Endothelial cell of umbilical vein (primary cell): ENCODE data around the gene SCGN. TPM values are rescaled to one million over a fixed set of nuclear protein-coding genes. Genes with fewer than 3 reads are reported as not detected.

Experiments used
- BruUV-seq: library from RNA; stranded (reverse); fragments of 400-500 nt; replicated peaks from 2 replicates; lab custom pipeline; 2021; lab: Mats Ljungman, UMichigan
- CTCF ChIA-PET: fragments of 300-600, 350-600 bp; sonication (Branson Sonifier 250); formaldehyde crosslinking; loops from one replicate; lab custom pipeline; 2021; ENCODE audit warnings: antibody characterized with exemption, inconsistent platforms; lab: Charles Lee
- POLR2A ChIA-PET: fragments of 300-600, 350-600 bp; sonication (Branson Sonifier 250); formaldehyde crosslinking; loops from one replicate; lab custom pipeline; 2021; ENCODE audit warnings: antibody characterized with exemption, inconsistent platforms; lab: Charles Lee
- DNase-seq: peaks from one replicate; pipeline ENCODE4 v3.0.0-alpha.2; 2011; ENCODE audit warnings: low read depth, low spot score
- FAIRE-seq: peaks from 2 replicates; lab custom pipeline; 2011; peaks lifted over from hg19 to GRCh38; lab: Jason Lieb, UNC
- H2AFZ ChIP-seq: 2 replicates; pipeline ENCODE4 v1.6.0; 2012; ENCODE audit warnings: low read depth, low read length, control low read depth, inconsistent platforms
- H3K27ac ChIP-seq: 2 replicates; pipeline ENCODE4 v1.5.1; 2011; ENCODE audit warnings: low read depth, mild to moderate bottlenecking, control low read depth, low read length, moderate library complexity; ENCODE audit not compliant: insufficient read depth
- H3K27me3 ChIP-seq, 2 experiments: 2 replicates each; pipeline versions ENCODE4 v1.6.0 to v1.6.1; 2011; ENCODE audit warnings: low read length in 2 of 2, mixed read lengths in 1 of 2; ENCODE audit not compliant: control insufficient read depth in 2 of 2, insufficient read depth in 2 of 2
- H3K36me3 ChIP-seq, 2 experiments: 2 replicates in 1 of 2; 3 replicates in 1 of 2; pipeline ENCODE4 v1.5.1; 2011; ENCODE audit warnings: low read length in 2 of 2, mild to moderate bottlenecking in 1 of 2, moderate library complexity in 1 of 2; ENCODE audit not compliant: control insufficient read depth in 2 of 2, insufficient read depth in 2 of 2; ENCODE audit errors: extremely low read depth in 1 of 2
- H3K4me1 ChIP-seq: 3 replicates; pipeline ENCODE4 v1.5.1; 2011; ENCODE audit warnings: mild to moderate bottlenecking, low read length; ENCODE audit not compliant: control insufficient read depth, insufficient read depth; ENCODE audit errors: extremely low read depth
- H3K4me2 ChIP-seq: 2 replicates; pipeline ENCODE4 v1.6.1; 2011; ENCODE audit warnings: low read length, control low read depth, mixed read lengths; ENCODE audit not compliant: insufficient read depth
- H3K4me3 ChIP-seq, 3 experiments: fragments of 200-600 bp in 1 of 3; sonication (generic), shearing (Covaris generic) in 1 of 3; replicated peaks in 1 of 3; 2 replicates each; pipeline ENCODE4 v1.5.1; 2011 to 2016; ENCODE audit warnings: control low read depth in 3 of 3, low read length in 3 of 3, mild to moderate bottlenecking in 2 of 3, inconsistent platforms in 1 of 3, low read depth in 1 of 3, moderate library complexity in 1 of 3; ENCODE audit not compliant: insufficient read depth in 1 of 3
- H3K79me2 ChIP-seq: 2 replicates; pipeline ENCODE4 v1.6.0; 2012; ENCODE audit warnings: low read length, inconsistent platforms; ENCODE audit not compliant: control insufficient read depth, insufficient read depth
- H3K9ac ChIP-seq: replicated peaks from 2 replicates; pipeline ENCODE3; 2011; ENCODE audit warnings: low read length, control low read depth; ENCODE audit not compliant: insufficient read depth; ENCODE audit errors: extremely low read depth
- H3K9me1 ChIP-seq: replicated peaks from 3 replicates; pipeline ENCODE4 v1.6.0; 2011; ENCODE audit warnings: mild to moderate bottlenecking, low read length; ENCODE audit not compliant: control insufficient read depth, insufficient read depth; ENCODE audit errors: extremely low read depth
- H3K9me3 ChIP-seq: replicated peaks from 2 replicates; pipeline ENCODE4 v1.5.1; 2012; ENCODE audit warnings: low read length, inconsistent platforms; ENCODE audit not compliant: control insufficient read depth, insufficient read depth
- H4K20me1 ChIP-seq: replicated peaks from 2 replicates; pipeline ENCODE3; 2011; ENCODE audit warnings: mild to moderate bottlenecking, low read length; ENCODE audit not compliant: control insufficient read depth, insufficient read depth; ENCODE audit errors: extremely low read depth
- EZH2 ChIP-seq: IDR thresholded peaks from 2 replicates; pipeline ENCODE4 v1.6.1; 2012; ENCODE audit warnings: borderline replicate concordance, low read depth, mild to moderate bottlenecking, moderate library complexity, low read length, inconsistent platforms; ENCODE audit not compliant: severe bottlenecking
- FOS ChIP-seq: IDR thresholded peaks from 2 replicates; pipeline ENCODE4 v1.6.1; 2011; ENCODE audit warnings: mild to moderate bottlenecking, low read length, moderate library complexity, borderline replicate concordance; ENCODE audit not compliant: insufficient read depth
- GATA2 ChIP-seq: IDR thresholded peaks from 2 replicates; pipeline ENCODE4 v1.7.0; 2011; ENCODE audit warnings: low read depth, mild to moderate bottlenecking, moderate library complexity, mixed read lengths, low read length; ENCODE audit not compliant: insufficient read length, insufficient read depth
- JUN ChIP-seq: IDR thresholded peaks from 2 replicates; pipeline ENCODE4 v1.6.1; 2011; ENCODE audit warnings: borderline replicate concordance, low read depth; ENCODE audit not compliant: insufficient read length, insufficient read depth
- MAX ChIP-seq: IDR thresholded peaks from 2 replicates; pipeline ENCODE4 v1.6.1; 2011; ENCODE audit not compliant: insufficient read depth, insufficient read length
- MYC ChIP-seq: IDR thresholded peaks from one replicate; pipeline ENCODE4 v1.6.1; 2011; ENCODE audit warnings: mild to moderate bottlenecking, low read depth, low read length
- POLR2A ChIP-seq: IDR thresholded peaks from 2 replicates; pipeline ENCODE4 v1.6.1; 2012; ENCODE audit warnings: low read depth, mild to moderate bottlenecking, control low read depth, low read length
- POLR2AphosphoS5 ChIP-seq: IDR thresholded peaks from 2 replicates; pipeline ENCODE4 v1.6.1; 2012; ENCODE audit warnings: low read depth, mild to moderate bottlenecking, control low read depth, low read length, moderate library complexity; ENCODE audit not compliant: insufficient read depth
- dilution Hi-C: fragments of 300-500 bp; cut with MboI; formaldehyde crosslinking; loops from one replicate; pipeline ENCODE4 v1.15.0; 2019; ENCODE audit warnings: low sequenced_read_pairs; ENCODE audit not compliant: extremely low pct_ligation_motif_present
- intact Hi-C: fragments of 100-400 bp; cut with micrococcal nuclease; formaldehyde crosslinking; loops from one replicate; pipeline ENCODE4 v1.10.0; 2022
- polyA plus RNA-seq, 4 experiments: library from polyadenylated mRNA; depleted of rRNA in 3 of 4; stranded (reverse) in 3 of 4; unstranded in 1 of 4; fragments of >200 nt; gene quantifications; 2 replicates each; pipeline versions ENCODE4 v1.2.1 to v1.2.3, GENCODE V29; 2011 to 2012; ENCODE audit warnings: missing spikeins in 1 of 4
- total RNA-seq: library from RNA; stranded (reverse); gene quantifications from 2 replicates; pipeline ENCODE4 v1.2.3, GENCODE V29; 2021
- TF ChIP-seq, protein P1 (sequence below), 2 donors: IDR thresholded peaks; 1 replicate in 1 of 2; 2 replicates in 1 of 2; pipeline ENCODE4 v1.5.1; 2011; ENCODE audit warnings: low read length in 2 of 2, mild to moderate bottlenecking in 2 of 2, moderate library complexity in 2 of 2, control low read depth in 1 of 2, inconsistent platforms in 1 of 2, low read depth in 1 of 2; ENCODE audit not compliant: insufficient read depth in 1 of 2; ENCODE audit errors: extremely low read depth in 1 of 2

The SCGN gene
- total and polyA plus RNA-seq, 2 donors (not counting 3 experiments of a cell fraction or from before 2014, with no cell fraction given): not detected

- POLR2A ChIA-PET: no interaction called here
These were observed 74.3 kb downstream of the SCGN start for GRCh38 chr6:25726122-25726911.

More at GRCh38 chr6:25726122-25726911, 74.3 kb downstream of the SCGN start:
- CTCF ChIA-PET: interaction anchor here (2.0 kb wide), 1 partner anchor 8 kb away, joined by 10 read pairs; no protein-coding TSS in a partner anchor
- intact Hi-C loops (no loop called here), dilution Hi-C loops (no loop called here)
- no peaks in the 10 kb centered on the region for H3K36me3 ChIP-seq
- H3K4me3 ChIP-seq: no peak overlapping the region
- no peak for FAIRE-seq
- no peak overlapping the region for H3K27ac ChIP-seq
- no peak overlapping the region for H3K9ac ChIP-seq
- no peak for DNase-seq
- BruUV-seq: no TSS peak
- H3K79me2 ChIP-seq: no peaks in the 10 kb centered on the region
- H4K20me1 ChIP-seq: no peaks in the 10 kb centered on the region
- H2AFZ ChIP-seq: no peak overlapping the region
- H3K27me3 ChIP-seq: no peaks in the 10 kb centered on the region
- no peaks in the 10 kb centered on the region for H3K9me1 ChIP-seq
- H3K9me3 ChIP-seq: no peaks in the 10 kb centered on the region
- no peak for TF ChIP-seq GATA2
- no peak for TF ChIP-seq FOS
- no peak for TF ChIP-seq POLR2A
- TF ChIP-seq POLR2AphosphoS5: no peak
- TF ChIP-seq JUN: no peak
- TF ChIP-seq EZH2: no peak
- TF ChIP-seq, protein P1, sequence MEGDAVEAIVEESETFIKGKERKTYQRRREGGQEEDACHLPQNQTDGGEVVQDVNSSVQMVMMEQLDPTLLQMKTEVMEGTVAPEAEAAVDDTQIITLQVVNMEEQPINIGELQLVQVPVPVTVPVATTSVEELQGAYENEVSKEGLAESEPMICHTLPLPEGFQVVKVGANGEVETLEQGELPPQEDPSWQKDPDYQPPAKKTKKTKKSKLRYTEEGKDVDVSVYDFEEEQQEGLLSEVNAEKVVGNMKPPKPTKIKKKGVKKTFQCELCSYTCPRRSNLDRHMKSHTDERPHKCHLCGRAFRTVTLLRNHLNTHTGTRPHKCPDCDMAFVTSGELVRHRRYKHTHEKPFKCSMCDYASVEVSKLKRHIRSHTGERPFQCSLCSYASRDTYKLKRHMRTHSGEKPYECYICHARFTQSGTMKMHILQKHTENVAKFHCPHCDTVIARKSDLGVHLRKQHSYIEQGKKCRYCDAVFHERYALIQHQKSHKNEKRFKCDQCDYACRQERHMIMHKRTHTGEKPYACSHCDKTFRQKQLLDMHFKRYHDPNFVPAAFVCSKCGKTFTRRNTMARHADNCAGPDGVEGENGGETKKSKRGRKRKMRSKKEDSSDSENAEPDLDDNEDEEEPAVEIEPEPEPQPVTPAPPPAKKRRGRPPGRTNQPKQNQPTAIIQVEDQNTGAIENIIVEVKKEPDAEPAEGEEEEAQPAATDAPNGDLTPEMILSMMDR (IDR thresholded peaks at IDR 0.05; ENCODE audit: extremely low read depth in 1 of 2, insufficient read depth in 1 of 2, low read depth in 1 of 2, low read length in 2 of 2): no peak
- TF ChIP-seq MAX: no peak
- TF ChIP-seq MYC: no peak
- no peak overlapping the region for H3K4me2 ChIP-seq
- H3K4me1 ChIP-seq: no peaks in the 10 kb centered on the region
